IPS DF 6.9 (cell line): ENCODE measurements around the gene PPP2R2C.

ENCODE experiments used
- DNase-seq: peaks from one replicate; pipeline ENCODE4 v3.0.0-alpha.2; 2013; ENCODE audit warnings: low read depth, low spot score
- H3K27ac ChIP-seq: one replicate; pipeline ENCODE4 v1.5.1; 2013; ENCODE audit warnings: low read length, control low read depth
- H3K27me3 ChIP-seq: 2 replicates; pipeline ENCODE4 v1.6.1; 2013; ENCODE audit warnings: mild to moderate bottlenecking, low read length; ENCODE audit not compliant: control insufficient read depth, insufficient read depth
- H3K36me3 ChIP-seq: 2 replicates; pipeline ENCODE4 v1.6.1; 2013; ENCODE audit warnings: low read length; ENCODE audit not compliant: control insufficient read depth, insufficient read depth
- H3K4me1 ChIP-seq: 2 replicates; pipeline ENCODE4 v1.6.1; 2013; ENCODE audit warnings: low read length; ENCODE audit not compliant: control insufficient read depth, insufficient read depth
- H3K4me3 ChIP-seq: 2 replicates; pipeline ENCODE4 v1.5.1; 2013; ENCODE audit warnings: mild to moderate bottlenecking, low read length
- H3K9me3 ChIP-seq: 2 replicates; pipeline ENCODE4 v1.6.1; 2013; ENCODE audit warnings: low read length, inconsistent platforms; ENCODE audit not compliant: control insufficient read depth, insufficient read depth
- WGBS: extraction: QIAGEN DNeasy Blood & Tissue Kit; methylation state at CpG from one replicate; pipeline ENCODE4 v1.1.7; 2013; ENCODE audit warnings: mixed read lengths, missing lambda C conversion rate; ENCODE audit not compliant: insufficient read length, insufficient coverage; 5-methylcytosine and 5-hydroxymethylcytosine counted together

The PPP2R2C gene

GRCh38 chr4:6321361-6321760, 151.1 kb downstream of the PPP2R2C start:
- no peaks in the 10 kb centered on the region for H3K4me1 ChIP-seq

GRCh38 chr4:6320663-6321062, 151.8 kb downstream of the PPP2R2C start:
- Histone ChIP-seq H3K9me3 (no peaks in the 10 kb centered on the region), H3K27ac (no peak overlapping the region), H3K36me3 (no peaks in the 10 kb centered on the region), H3K4me3 (no peak overlapping the region), H3K4me1 (no peaks in the 10 kb centered on the region), H3K27me3 (no peaks in the 10 kb centered on the region; the same call in 1 of the 2 replicates)
- no peak for DNase-seq
- WGBS, result no CpG with 5 or more reads among the region's 6 CpGs

More at GRCh38 chr4:6321361-6321760, 151.1 kb downstream of the PPP2R2C start:
- DNase-seq, result no peak
- H3K27me3 ChIP-seq, result no peaks in the 10 kb centered on the region; the same call in 1 of the 2 replicates
- H3K9me3 ChIP-seq, result no peaks in the 10 kb centered on the region
- no CpG with 5 or more reads among the region's 2 CpGs for WGBS
- H3K4me3 ChIP-seq, result no peak overlapping the region
- H3K27ac ChIP-seq, result no peak overlapping the region
- H3K36me3 ChIP-seq, result no peaks in the 10 kb centered on the region

GRCh38 chr4:6319530-6320150, 152.8 kb downstream of the PPP2R2C start:
- Histone ChIP-seq H3K27me3 (no peaks in the 10 kb centered on the region; the same call in 1 of the 2 replicates), H3K4me1 (no peaks in the 10 kb centered on the region), H3K27ac (no peak overlapping the region), H3K9me3 (no peaks in the 10 kb centered on the region), H3K36me3 (no peaks in the 10 kb centered on the region), H3K4me3 (no peak overlapping the region)
- no CpG with 5 or more reads among the region's 12 CpGs for WGBS
- no peak for DNase-seq

- no CpG with 5 or more reads among the region's 12 CpGs for whole genome bisulfite sequencing
- Histone ChIP-seq H3K4me3 (no peak overlapping the region), H3K4me1 (no peaks in the 10 kb centered on the region), H3K27me3 (no peaks in the 10 kb centered on the region; the same call in 1 of the 2 replicates), H3K9me3 (no peaks in the 10 kb centered on the region), H3K27ac (no peak overlapping the region), H3K36me3 (no peaks in the 10 kb centered on the region)
- DNase-seq, result no peak
Measured at GRCh38 chr4:6318206-6318605, 154.2 kb downstream of the PPP2R2C start.

- no peaks in the 10 kb centered on the region for H3K36me3 ChIP-seq
- H3K27me3 ChIP-seq, result no peaks in the 10 kb centered on the region; the same call in 1 of the 2 replicates
- DNase-seq, result no peak
- WGBS, result no CpG with 5 or more reads among the region's 6 CpGs
- H3K9me3 ChIP-seq, result no peaks in the 10 kb centered on the region
- no peak overlapping the region for H3K27ac ChIP-seq
- H3K4me3 ChIP-seq, result no peak overlapping the region
- H3K4me1 ChIP-seq, result no peaks in the 10 kb centered on the region
Measured at GRCh38 chr4:6316461-6317003, 155.9 kb downstream of the PPP2R2C start.

- Histone ChIP-seq H3K27ac (no peak overlapping the region), H3K27me3 (peaks cover 3% of the 10 kb centered on the region; the same call in 1 of the 2 replicates), H3K4me1 (no peaks in the 10 kb centered on the region), H3K9me3 (no peaks in the 10 kb centered on the region), H3K4me3 (no peak overlapping the region), H3K36me3 (no peaks in the 10 kb centered on the region)
- WGBS, result no CpG with 5 or more reads among the region's 6 CpGs
- no peak for DNase-seq
Measured at GRCh38 chr4:6313216-6313615, 159.2 kb downstream of the PPP2R2C start.

GRCh38 chr4:6309777-6310176, 162.6 kb downstream of the PPP2R2C start:
- no peak for DNase-seq
- Histone ChIP-seq H3K4me1 (no peaks in the 10 kb centered on the region), H3K27me3 (peaks cover 3% of the 10 kb centered on the region; the same call in 1 of the 2 replicates), H3K36me3 (no peaks in the 10 kb centered on the region), H3K4me3 (no peak overlapping the region; the same call in 1 of the 2 replicates), H3K27ac (no peak overlapping the region), H3K9me3 (no peaks in the 10 kb centered on the region)
- no CpG with 5 or more reads among the region's 7 CpGs for WGBS

GRCh38 chr4:6308899-6309643, 163.3 kb downstream of the PPP2R2C start:
- WGBS, result no CpG with 5 or more reads among the region's 65 CpGs

GRCh38 chr4:6307891-6308290, 164.5 kb downstream of the PPP2R2C start:
- Histone ChIP-seq H3K4me3 (no peak overlapping the region), H3K4me1 (no peaks in the 10 kb centered on the region), H3K36me3 (peaks cover 5% of the 10 kb centered on the region), H3K27me3 (peaks cover 3% of the 10 kb centered on the region; the same call in 1 of the 2 replicates), H3K27ac (no peak overlapping the region), H3K9me3 (no peaks in the 10 kb centered on the region)
- no CpG with 5 or more reads among the region's 8 CpGs for WGBS
- no peak for DNase-seq

More at GRCh38 chr4:6308899-6309643, 163.3 kb downstream of the PPP2R2C start:
- Histone ChIP-seq H3K4me3 (peak overlapping the region; percentile 53; the same call in 1 of the 2 replicates), H3K9me3 (no peaks in the 10 kb centered on the region), H3K36me3 (peaks cover 1% of the 10 kb centered on the region; the same call in 1 of the 2 replicates), H3K27ac (no peak overlapping the region), H3K27me3 (peaks cover 3% of the 10 kb centered on the region; the same call in 1 of the 2 replicates), H3K4me1 (no peaks in the 10 kb centered on the region)
- DNase-seq, result no peak

GRCh38 chr4:6307230-6307629, 165.2 kb downstream of the PPP2R2C start:
- Histone ChIP-seq H3K27ac (no peak overlapping the region), H3K36me3 (peaks cover 8% of the 10 kb centered on the region), H3K9me3 (no peaks in the 10 kb centered on the region), H3K4me1 (no peaks in the 10 kb centered on the region), H3K27me3 (peaks cover 3% of the 10 kb centered on the region; the same call in 1 of the 2 replicates), H3K4me3 (no peak overlapping the region)
- DNase-seq, result no peak
- no CpG with 5 or more reads among the region's 12 CpGs for WGBS
